GM19463 (cell line): ENCODE results near the gene OR8B3.
"Not testable (repeated sequence)": the region's sequence is repeated elsewhere in the genome, so short reads cannot be mapped to it uniquely, and the experiment has no call there.

ENCODE experiments used
- ATAC-seq: cut with Tn5 transposase; IDR thresholded peaks from one replicate; pipeline ENCODE4 v1.9.1; 2021; ENCODE audit warnings: mild to moderate bottlenecking, moderate library complexity; ENCODE audit not compliant: unreplicated experiment

Gene OR8B3, protein sequence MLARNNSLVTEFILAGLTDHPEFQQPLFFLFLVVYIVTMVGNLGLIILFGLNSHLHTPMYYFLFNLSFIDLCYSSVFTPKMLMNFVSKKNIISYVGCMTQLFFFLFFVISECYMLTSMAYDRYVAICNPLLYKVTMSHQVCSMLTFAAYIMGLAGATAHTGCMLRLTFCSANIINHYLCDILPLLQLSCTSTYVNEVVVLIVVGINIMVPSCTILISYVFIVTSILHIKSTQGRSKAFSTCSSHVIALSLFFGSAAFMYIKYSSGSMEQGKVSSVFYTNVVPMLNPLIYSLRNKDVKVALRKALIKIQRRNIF

DNA sequence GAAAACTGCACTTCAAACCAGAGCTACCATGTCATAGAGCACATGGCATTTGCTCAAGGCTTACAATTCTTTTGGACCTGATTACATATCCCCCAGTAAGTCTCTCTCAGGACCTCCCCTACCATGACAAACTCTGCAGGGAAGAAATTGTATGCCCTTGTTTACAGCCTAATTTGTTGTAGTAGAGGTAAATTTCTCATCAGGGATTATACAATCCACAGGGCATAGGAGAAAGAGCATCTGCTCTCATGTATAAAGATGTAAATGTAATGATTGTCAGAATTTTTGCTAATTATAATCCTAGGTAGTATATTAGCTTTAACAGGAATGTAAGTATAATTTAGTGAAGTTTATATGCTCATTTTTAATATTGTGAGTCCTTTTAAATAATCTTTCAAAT, at the start of gene OR8B3:
Gene OR8B3 (minus strand): TSS at position 101 of the 400 bp plus-strand sequence. CDS start 1,673 bp downstream, outside the sequence.
- no peak for ATAC-seq

DNA sequence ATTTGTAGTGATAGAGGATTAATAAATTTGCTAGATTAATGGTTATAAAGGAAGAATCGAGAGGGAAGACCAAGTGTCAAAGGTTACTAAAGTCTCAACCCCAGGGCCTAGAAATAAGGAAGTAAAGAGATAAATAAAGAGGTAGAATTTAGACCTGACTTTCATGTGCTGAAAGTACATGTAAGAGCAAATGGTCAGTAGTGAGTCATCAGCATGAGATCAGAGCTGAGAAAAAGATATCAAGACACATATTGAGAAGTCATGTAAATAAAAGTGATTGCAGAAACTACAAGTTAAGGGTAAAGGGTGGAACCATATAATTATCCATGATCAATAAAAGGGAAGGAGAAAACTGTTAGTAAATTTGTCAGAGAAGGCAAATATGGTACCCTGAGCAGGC, 48.1 kb upstream of the OR8B3 start:
- no peak for ATAC-seq

DNA sequence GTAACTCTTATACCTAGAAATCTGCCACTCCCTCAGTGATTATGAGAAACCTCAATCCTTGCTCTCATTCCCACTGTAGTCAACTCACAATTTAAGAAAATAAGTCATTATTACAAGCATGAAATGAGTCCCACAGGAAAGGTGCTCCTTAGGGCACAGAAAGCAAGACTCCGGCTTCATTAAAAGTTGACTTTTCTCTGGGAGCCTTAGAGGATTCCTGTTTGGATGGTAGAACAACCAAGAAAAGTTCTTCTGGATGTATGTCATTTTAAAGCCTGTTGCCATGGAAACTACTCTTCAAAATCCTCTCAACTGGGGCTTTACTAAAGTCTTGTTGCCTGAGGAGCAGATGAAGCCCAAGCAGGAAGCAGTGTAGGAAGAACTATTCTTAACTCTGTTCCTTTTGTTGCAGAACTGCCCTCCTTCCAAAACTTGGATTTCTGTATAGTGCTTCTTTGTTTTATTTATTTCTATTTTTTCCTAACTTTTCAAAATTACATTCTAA, 46.9 kb upstream of the OR8B3 start, which contains the start of gene OR8B8:
Gene OR8B8 (minus strand): TSS at position 51 of the 505 bp plus-strand sequence. CDS start 4,611 bp downstream, outside the sequence.
- no peak for ATAC-seq

DNA sequence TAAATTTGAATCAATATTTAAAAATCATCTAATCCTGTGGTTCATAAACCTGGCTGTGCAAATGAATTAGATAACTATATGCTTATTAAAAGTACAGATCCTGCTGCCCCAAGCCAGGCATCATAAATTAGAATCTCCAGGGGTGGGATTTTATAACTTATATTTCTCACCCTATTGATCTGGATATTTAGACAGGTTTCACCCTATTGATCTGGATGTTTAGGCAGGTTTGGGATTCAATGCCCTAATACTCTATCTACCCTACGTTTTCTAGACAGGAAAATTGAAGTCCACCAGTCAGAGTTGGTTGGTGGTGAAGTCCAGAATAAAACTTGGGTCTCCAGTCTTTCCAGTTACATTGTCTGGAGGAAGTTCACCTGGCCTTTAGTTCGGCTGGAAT, 44.0 kb upstream of the OR8B3 start:
- no peak for ATAC-seq

DNA sequence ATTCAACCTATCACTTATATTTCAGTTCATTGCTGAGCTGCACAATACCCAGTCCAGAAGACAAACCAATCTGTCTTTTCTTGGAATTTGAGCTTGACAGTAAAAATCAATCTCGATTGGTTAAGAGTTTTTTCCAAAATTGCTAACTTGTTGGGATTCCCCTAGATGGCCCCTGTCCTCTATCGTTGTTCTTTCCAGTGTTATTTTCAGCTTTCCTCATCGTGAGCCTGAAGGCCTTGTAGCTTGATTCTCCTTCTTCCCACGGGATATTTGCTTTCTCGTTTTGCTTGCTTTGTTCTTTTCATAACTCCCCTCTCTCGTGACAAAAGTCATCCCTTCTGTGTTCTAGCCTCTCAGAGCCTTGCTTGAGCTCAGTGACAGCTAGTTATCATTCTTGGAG, 43.6 kb upstream of the OR8B3 start:
- no peak for ATAC-seq

DNA sequence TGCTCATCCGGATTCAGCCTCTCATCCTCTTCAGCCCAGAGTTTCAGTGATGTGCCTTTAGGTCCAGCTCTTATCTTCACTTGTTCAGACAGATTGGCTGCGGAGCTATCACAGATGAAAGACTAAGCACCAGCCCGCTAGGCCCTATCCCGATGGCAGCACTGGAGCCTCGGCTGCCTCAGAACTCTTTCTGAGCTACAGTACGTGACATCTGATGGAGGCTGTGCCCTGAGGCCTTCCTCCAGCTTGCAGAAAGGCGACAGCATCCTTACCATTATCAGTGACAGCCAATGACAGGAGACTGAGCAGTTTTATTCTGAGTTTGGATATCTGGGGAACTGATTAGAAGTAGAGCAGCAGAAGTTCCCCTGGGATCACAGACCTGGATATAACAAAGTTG, 42.7 kb upstream of the OR8B3 start:
- no peak for ATAC-seq

DNA sequence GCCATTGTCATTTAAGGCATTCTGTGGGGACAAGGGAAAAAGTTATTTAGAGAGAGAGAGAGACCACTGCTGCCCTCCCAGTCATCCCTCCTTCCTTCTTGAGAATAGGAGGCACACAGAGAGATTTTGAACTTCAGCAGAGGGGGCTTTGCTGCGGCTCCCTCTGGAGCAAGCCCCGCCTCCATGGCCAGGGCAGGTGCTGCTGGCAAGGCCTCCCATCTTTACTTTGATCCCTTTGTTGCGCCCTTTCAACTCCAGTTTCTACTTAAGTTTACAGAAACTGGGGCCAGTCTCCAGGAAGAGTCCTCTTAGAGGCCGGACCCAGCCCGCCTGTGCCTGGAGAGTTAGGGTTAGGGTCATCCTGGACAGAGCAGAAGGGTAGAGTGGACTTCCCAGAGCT, 42.3 kb upstream of the OR8B3 start:
- ATAC-seq = no peak

DNA sequence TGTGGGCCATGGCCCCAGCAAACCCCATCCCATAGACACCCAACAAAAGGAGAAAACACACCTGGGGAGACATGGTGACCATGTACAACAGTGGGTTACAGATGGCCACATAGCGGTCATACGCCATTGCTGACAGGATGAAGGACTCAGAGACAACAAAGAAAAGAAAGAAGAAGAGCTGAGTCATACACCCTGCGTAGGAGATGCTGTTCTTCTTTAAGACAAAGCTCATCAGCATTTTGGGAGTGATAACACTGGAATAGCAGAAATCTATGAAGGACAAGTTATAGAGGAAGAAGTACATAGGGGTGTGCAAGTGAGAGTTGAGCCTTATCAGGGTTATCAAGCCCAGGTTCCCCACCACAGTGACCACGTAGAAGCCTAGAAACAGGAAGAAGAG, 41.8 kb upstream of the OR8B3 start:
- no peak for ATAC-seq

DNA sequence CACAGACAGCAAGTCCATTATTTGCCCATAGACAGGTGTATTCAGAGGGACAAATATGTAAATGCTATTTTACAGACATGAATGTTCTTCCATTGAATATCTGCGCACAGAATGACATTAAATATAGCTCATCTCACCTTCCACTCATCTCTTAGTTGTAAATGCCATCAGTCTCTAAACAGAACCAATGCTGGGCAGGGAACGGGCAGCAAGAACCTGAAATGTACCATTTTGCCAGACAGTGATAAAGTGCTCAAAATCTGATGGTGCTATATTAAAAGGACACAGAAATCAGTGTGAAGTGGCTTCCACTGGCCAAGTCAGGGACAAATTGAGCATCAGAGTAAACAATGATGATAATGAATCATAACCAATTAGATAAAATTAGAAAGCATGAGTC, 35.9 kb upstream of the OR8B3 start:
- no peak for ATAC-seq

DNA sequence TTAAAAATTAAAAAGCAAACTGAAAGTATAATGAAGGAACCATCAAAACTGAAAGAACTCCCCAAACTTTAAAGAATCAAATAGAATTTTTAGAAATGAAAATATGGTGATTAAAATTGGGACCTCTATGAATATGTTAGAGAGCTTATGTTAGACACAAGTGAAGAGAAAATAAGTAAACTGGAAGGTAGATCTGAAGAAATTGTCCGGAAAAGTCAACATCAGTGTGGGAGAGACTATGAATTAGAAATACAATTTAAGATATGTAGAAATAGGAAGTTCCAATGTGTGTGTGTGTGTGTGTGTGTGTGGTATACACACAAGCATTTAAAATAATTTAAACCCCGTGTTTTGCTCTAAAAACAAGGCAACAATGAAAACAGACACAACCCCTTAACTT, 30.8 kb upstream of the OR8B3 start:
- ATAC-seq = no peak

DNA sequence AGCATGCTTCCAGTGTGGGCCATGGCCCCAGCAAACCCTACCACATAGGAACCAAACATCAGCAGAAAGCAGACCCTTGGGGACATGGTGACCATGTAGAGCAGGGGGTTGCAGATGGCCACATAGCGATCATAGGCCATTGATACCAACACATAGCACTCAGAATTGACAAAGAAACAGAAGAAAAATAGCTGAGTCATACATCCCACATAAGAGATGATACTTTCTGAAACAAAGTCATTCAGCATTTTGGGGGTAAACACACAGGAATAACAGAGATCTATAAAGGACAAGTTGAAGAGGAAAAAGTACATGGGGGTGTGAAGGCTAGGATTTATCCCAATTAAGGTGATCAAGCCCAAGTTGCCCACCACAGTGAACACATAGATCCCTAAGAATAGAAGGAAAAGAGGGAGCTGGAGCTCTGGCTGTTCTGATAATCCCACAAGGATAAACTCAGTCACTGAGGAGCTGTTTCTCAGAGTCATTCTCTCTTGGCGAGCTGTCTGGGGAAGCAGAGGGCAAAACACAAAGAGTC, 25.6 kb upstream of the OR8B3 start, which contains the start of gene OR8B4:
Gene OR8B4 (minus strand): TSS at position 488 of the 538 bp plus-strand sequence. CDS start 0 bp downstream, at position 488.
- no peak for ATAC-seq

DNA sequence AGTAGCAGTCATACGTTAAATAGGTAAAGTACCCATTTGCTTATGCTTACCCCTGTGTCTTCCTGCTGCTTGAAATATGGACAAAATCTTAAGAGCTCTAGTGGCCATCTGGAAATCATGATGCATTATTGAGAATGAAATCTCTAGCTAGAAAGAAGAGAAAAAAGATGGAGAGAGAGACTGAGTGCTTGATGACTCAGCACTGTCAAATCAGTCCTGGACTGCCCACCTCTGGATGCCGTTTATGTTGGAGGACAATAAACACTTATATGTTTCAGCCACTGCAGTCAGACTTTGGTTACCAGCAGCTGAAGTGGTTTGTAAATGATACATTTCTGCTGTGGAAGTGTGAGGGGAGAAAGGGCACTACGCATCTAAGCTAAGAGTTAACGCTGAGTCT, 22.2 kb upstream of the OR8B3 start:
- ATAC-seq = no peak

DNA sequence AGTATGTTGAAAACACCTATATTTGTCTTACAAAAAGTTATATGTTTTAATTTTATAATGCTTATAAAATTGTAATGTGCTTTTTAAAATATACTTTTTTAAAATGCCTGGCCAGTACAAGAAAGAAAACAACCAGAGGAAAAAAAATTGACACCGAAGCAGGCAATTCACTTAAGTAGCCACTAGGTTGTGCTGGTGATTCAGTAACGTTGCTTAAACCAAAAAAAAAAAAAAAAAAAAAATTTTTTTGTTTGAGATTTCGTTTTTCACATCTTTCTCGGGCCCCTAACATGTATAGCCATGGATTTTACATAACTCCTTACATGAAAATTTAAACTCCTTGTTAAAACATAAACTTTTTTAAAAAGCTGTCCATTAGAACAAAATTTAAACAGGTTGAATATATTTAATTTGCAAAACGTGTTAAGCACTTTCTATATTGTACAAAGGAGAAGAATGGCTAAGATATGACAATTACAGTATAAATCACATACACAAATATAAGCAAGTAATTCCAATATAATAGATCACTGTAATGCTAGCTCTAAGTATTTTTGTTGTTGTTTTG, 16.6 kb upstream of the OR8B3 start:
- ATAC-seq = no peak

DNA sequence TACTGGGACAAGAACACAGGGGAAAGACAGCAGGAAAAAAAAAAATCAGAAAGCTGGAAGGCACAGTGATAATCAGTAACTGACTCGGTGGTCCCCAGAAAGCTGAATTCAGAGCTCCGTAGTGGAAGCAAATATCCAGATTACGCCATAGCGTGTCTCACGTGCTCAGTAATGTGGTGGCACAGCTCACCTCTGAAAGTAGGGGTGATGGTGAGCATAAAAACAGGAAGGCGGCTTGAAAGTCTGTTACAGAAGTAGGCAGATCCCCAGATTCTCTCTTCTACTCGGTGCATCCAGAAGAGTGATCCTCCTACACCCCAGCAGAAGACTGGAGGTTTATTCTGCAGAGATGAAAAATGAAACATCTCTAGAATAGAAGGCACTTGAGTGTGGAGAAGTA, 11.1 kb upstream of the OR8B3 start:
- ATAC-seq = no peak

DNA sequence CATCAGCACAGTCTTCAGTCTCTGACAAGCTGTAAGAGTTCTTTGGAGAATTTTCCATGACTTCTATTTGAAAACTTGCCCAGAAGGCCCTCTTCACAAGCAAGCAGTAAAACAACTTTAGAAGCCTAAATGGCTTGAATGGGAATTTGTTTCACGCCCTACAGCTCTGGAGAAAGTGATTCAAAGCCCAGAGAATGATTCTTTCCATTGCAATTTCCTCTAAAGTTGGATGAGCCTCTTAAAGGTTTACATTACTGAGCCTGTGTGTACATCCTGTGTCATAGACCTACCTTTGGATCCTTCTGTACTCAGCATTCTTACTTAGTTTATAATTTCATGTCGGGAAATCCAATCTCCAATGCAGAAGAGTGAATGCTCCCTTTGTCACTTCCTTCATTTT, 6.8 kb upstream of the OR8B3 start:
- ATAC-seq = no peak

DNA sequence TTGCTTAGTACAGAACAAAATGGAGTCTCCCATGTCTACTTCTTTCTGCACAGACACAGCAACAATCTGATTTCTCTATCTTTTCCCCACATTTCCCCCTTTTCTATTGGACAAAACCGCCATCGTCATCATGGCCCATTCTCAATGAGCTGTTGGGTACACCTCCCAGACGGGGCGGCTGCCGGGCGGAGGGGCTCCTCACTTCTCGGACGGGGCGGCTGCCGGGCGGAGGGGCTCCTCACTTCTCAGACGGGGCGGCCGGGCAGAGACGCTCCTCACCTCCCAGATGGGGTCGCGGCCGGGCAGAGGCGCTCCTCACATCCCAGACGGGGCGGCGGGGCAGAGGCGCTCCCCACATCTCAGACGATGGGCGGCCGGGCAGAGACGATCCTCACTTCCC, 4.4 kb upstream of the OR8B3 start:
- not testable (repeated sequence) for ATAC-seq

DNA sequence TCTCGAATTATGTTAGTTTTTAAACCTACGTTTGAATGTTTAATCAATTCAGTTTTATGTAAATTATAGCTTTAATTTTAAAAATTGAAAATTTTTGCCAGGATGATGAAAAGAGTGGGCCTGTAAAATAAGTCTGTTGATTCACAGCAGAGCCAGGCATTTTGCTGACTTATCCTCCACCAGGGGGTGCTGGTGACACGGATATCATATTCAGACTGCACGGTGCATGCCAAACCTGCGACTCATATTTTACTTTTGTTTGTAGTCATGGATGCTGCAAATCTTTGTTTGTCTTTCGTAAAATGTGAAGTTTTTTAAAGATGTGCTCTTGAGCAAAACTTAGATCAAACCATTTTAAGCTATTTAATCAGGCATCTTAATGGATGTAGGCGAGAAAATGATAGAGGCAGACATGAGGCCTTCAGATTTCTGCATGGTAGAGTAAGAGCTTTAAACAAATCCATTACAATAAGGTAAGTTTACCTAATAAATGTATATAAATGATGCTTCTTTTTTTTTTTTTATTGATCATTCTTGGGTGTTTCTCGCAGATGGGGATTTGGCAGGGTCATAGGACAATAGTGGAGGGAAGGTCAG, 3.6 kb upstream of the OR8B3 start:
- peak; percentile 85 for ATAC-seq

DNA sequence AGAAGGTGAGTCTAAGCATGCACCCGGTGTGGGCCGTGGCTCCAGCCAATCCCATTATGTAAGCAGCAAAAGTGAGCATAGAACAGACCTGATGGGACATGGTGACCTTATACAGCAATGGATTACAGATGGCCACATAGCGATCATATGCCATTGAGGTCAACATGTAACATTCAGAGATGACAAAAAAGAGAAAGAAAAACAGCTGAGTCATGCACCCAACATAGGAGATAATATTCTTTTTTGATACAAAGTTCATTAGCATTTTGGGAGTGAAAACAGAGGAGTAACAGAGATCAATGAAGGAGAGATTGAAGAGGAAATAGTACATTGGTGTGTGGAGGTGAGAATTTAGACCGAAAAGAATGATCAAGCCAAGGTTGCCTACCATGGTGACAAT, 2.0 kb downstream of the OR8B3 start:
- not testable (repeated sequence) for ATAC-seq

DNA sequence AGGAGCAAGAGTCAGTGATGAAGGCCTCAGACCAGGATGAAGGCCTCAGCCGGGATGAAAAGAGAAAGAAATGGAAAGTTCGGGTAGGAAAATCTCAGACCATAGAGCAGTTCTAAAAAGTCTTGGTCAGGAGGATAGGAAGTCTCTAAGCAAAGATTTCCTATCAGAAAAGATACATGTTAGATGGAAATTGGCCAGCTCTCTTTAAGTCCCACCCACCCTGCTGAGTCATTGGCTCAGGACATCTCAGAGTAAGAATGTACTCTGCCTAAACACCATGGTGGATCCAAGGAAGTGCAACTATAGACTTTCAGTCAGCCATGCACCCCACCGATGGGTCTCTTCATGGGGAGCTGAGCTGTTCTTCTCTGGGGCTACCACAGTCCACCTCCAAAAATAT, 4.4 kb downstream of the OR8B3 start:
- no peak for ATAC-seq

DNA sequence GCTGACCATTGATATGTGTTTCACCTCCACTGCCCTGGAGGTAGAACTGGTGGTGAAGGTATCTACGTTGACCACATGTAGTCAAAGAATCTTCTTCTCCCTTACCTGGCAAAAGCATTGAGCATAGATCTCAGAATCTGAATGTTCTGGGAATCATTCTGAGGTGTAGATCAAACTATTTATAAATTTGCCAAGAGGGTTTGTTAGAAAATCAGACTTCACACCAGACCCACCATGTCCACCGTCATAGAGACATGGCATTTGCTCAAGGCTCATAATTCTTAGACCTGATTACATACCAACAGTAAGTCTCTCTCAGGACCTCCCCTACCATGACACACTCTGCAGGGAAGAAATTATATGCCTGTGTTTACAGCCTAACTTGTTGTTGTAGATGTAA, 14.4 kb downstream of the OR8B3 start, which contains the start of gene OR8B2:
Gene OR8B2 (minus strand): TSS at position 101 of the 400 bp plus-strand sequence. CDS start 1,156 bp downstream, outside the sequence.
- no peak for ATAC-seq

DNA sequence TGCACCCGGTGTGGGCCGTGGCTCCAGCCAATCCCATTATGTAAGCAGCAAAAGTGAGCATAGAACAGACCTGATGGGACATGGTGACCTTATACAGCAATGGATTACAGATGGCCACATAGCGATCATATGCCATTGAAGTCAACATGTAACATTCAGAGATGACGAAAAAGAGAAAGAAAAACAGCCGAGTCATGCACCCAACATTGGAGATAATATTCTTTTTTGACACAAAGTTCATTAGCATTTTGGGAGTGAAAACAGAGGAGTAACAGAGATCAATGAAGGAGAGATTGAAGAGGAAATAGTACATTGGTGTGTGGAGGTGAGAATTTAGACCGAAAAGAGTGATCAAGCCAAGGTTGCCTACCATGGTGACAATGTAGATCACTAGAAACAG, 16.0 kb downstream of the OR8B3 start:
- not testable (repeated sequence) for ATAC-seq

DNA sequence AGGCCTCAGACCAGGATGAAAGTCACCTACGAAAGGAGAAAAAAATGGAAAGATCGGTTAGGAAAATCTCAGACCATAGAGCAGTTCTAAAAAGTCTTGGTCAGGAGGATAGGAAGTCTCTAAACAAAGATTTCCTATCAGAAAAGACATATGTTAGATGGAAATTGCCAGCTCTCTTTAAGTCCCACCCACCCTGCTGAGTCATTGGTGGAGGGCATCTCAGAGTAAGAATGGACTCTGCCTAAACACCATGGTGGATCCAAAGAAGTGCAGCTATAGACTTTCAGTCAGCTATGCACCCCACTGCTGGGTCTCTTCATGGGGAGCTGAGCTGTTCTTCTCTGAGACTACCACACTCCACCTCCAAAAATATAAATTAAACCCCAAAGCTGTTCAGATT, 18.2 kb downstream of the OR8B3 start:
- no peak for ATAC-seq
